SU-DHL-6 (cell line): ENCODE data around the gene BLNK.

Experiments
- H2AFZ ChIP-seq: fragments of 200-600 bp; sonication (generic); 2 replicates; pipeline ENCODE4 v1.6.1; 2014; ENCODE audit warnings: low read depth, mild to moderate bottlenecking, moderate library complexity, mixed read lengths, antibody characterized with exemption, low read length; ENCODE audit not compliant: severe bottlenecking
- H3F3A ChIP-seq: fragments of 200-600 bp; shearing (Covaris generic); 2 replicates; pipeline ENCODE4 v1.6.0; 2016; ENCODE audit warnings: antibody characterized with exemption, mild to moderate bottlenecking; ENCODE audit not compliant: insufficient read depth
- H3K27ac ChIP-seq: fragments of 200-600 bp; sonication (generic); 2 replicates; pipeline ENCODE4 v1.5.1; 2016; ENCODE audit warnings: low read depth, mild to moderate bottlenecking, low read length, moderate library complexity, mixed read lengths
- H3K27me3 ChIP-seq: fragments of 200-600 bp; sonication (generic), shearing (Covaris generic); 2 replicates; pipeline ENCODE4 v1.6.0; 2014; ENCODE audit warnings: mild to moderate bottlenecking, low read length
- H3K36me3 ChIP-seq: fragments of 200-600 bp; sonication (generic); 2 replicates; pipeline ENCODE4 v1.6.1; 2014; ENCODE audit warnings: mild to moderate bottlenecking, low read length, mixed read lengths
- H3K4me2 ChIP-seq: fragments of 300-600, 200-600 bp; shearing (Covaris generic), sonication (generic); 2 replicates; pipeline ENCODE4 v1.6.0; 2014; ENCODE audit warnings: low read length, low read depth, mild to moderate bottlenecking; ENCODE audit not compliant: poor library complexity, severe bottlenecking
- H3K4me3 ChIP-seq: fragments of 200-600 bp; sonication (generic); 2 replicates; pipeline ENCODE4 v1.5.1; 2014; ENCODE audit warnings: antibody characterized with exemption, low read length, mild to moderate bottlenecking, mixed read lengths; ENCODE audit not compliant: insufficient read depth, poor library complexity, severe bottlenecking
- H3K79me2 ChIP-seq: fragments of 200-600 bp; sonication (generic); 2 replicates; pipeline ENCODE4 v1.6.1; 2014; ENCODE audit warnings: mild to moderate bottlenecking, low read length, moderate library complexity; ENCODE audit not compliant: insufficient read depth
- H3K9ac ChIP-seq: fragments of 200-600 bp; sonication (generic); 2 replicates; pipeline ENCODE4 v1.7.0; 2014; ENCODE audit warnings: mild to moderate bottlenecking, low read length
- H3K9me2 ChIP-seq: fragments of 200-600 bp; sonication (generic); replicated peaks from 2 replicates; pipeline ENCODE4 v1.6.1; 2014; ENCODE audit warnings: low read length; ENCODE audit not compliant: insufficient read depth
- H3K9me3 ChIP-seq: fragments of 200-600 bp; sonication (generic); 2 replicates; pipeline ENCODE4 v1.6.1; 2014; ENCODE audit warnings: low read length, mixed read lengths; ENCODE audit not compliant: insufficient read depth
- H4K20me1 ChIP-seq: fragments of 200-600 bp; sonication (generic); 2 replicates; pipeline ENCODE4 v1.6.1; 2014; ENCODE audit warnings: low read depth, mild to moderate bottlenecking, antibody characterized with exemption, low read length, moderate library complexity, mixed read lengths
- EZH2phosphoT487 ChIP-seq: fragments of 200-600 bp; sonication (generic), shearing (Covaris generic); conservative IDR thresholded peaks from 2 replicates; pipeline ENCODE4 v1.6.1; 2018; ENCODE audit warnings: mild to moderate bottlenecking, antibody characterized with exemption, low read length, moderate library complexity, mixed read lengths
- TF ChIP-seq, protein P1 (sequence below): fragments of 200-600 bp; sonication (generic); IDR thresholded peaks from one replicate; pipeline ENCODE4 v1.5.1; 2017; ENCODE audit warnings: antibody characterized with exemption, mild to moderate bottlenecking, low read length, moderate library complexity; ENCODE audit not compliant: insufficient read depth, poor library complexity, severe bottlenecking

Gene BLNK

DNA sequence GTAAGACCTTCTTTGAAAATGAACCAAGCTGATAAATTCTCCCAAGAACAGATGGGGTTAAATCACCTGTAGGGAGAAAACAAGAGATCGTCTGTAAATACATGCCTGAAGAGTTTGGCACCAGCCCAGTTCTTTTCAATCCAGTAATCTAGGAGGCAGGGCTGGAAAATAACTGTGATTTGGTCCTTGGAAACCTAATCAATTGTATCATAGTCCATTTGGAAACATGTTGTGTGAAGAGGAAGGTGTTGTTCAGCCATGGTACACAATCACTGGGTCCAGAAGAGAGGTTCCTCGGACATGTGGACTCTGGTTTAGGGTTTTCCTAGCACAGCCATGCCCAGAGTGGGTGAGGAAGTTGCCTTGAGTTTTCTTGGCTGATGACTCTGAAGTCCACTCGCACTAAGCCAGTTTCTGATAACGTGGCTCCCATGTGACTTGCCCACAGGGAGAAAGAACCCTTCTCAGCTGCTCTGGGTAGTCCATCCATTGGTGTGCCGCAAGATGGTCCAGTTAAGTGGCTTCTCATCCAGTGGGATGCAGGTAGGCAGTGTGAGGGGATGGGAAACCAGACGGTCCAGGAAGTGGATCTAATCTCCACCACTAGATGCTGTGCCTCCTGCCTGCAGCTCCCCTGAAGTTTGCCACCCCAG is 5.1 kb downstream of the BLNK start:
- Histone ChIP-seq H3K4me3 (no peak overlapping the region), H3K9me2 (no peaks in the 10 kb centered on the region), H3K9ac (no peak overlapping the region), H3K79me2 (peaks cover 100% of the 10 kb centered on the region), H3K27me3 (no peaks in the 10 kb centered on the region), H3K36me3 (peaks cover 36% of the 10 kb centered on the region), H3K27ac (no peak overlapping the region), H3K9me3 (no peaks in the 10 kb centered on the region), H3F3A (peaks cover 5% of the 10 kb centered on the region; the same call in 1 of the 2 replicates), H4K20me1 (peaks cover 19% of the 10 kb centered on the region; the same call in 1 of the 2 replicates), H2AFZ (no peak overlapping the region), H3K4me2 (peak overlapping the region; percentile 98)
- no peak for TF ChIP-seq EZH2phosphoT487
- TF ChIP-seq, protein P1, sequence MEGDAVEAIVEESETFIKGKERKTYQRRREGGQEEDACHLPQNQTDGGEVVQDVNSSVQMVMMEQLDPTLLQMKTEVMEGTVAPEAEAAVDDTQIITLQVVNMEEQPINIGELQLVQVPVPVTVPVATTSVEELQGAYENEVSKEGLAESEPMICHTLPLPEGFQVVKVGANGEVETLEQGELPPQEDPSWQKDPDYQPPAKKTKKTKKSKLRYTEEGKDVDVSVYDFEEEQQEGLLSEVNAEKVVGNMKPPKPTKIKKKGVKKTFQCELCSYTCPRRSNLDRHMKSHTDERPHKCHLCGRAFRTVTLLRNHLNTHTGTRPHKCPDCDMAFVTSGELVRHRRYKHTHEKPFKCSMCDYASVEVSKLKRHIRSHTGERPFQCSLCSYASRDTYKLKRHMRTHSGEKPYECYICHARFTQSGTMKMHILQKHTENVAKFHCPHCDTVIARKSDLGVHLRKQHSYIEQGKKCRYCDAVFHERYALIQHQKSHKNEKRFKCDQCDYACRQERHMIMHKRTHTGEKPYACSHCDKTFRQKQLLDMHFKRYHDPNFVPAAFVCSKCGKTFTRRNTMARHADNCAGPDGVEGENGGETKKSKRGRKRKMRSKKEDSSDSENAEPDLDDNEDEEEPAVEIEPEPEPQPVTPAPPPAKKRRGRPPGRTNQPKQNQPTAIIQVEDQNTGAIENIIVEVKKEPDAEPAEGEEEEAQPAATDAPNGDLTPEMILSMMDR: no peak

DNA sequence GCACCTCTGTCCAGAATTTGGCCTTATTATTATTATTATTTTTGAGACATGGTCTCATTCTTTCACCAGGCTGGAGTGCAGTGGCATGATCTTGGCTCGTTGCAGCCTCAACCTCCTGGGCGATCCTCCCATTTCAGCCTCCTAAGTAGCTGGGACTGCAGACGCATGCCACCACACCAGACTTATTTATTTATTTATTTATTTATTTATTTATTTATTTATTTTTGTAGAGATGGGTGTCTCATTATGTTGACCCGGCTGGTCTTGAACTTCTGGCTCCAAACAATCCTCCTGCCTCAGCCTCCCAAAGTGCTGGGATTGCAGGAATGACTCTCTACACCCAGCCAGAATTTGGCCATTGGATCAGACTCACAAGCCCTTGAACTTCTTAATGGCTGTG is 6.4 kb downstream of the BLNK start:
- peak overlapping the region; percentile 98 for H3K4me2 ChIP-seq
- H3K27ac ChIP-seq: no peak overlapping the region
- H3K4me3 ChIP-seq: no peak overlapping the region
- TF ChIP-seq EZH2phosphoT487: no peak
- TF ChIP-seq, protein P1: no peak
- H3F3A ChIP-seq: peaks cover 5% of the 10 kb centered on the region; the same call in 1 of the 2 replicates
- no peaks in the 10 kb centered on the region for H3K27me3 ChIP-seq
- no peaks in the 10 kb centered on the region for H3K9me3 ChIP-seq
- peaks cover 100% of the 10 kb centered on the region for H3K79me2 ChIP-seq
- H3K9me2 ChIP-seq: no peaks in the 10 kb centered on the region
- peaks cover 37% of the 10 kb centered on the region for H3K36me3 ChIP-seq
- H3K9ac ChIP-seq: no peak overlapping the region
- no peak overlapping the region for H2AFZ ChIP-seq
- peaks cover 19% of the 10 kb centered on the region; the same call in 1 of the 2 replicates for H4K20me1 ChIP-seq

DNA sequence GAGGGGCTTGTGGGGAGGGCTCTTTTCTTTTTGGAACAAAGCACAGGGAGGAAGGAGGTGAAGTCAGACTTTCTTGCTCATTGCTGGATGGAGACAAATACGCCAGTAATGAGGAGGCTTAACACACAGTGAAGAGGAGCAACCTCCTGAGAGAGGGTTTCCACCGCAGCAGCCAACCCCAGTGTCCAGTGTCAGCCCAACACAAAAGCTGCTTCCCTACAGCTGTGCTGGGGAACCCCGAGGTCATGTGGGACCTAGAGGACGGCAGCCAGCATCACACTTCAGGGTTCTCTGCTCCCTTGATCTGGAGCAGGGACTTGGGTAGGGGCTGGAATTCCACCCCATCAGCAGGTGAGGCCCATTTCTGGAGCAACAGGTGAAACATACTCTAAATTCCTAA is 7.7 kb downstream of the BLNK start:
- TF ChIP-seq, protein P1: no peak
- H3K27ac ChIP-seq: peak overlapping the region; percentile 27; the same call in 1 of the 2 replicates
- H3K79me2 ChIP-seq: peaks cover 100% of the 10 kb centered on the region
- H2AFZ ChIP-seq: no peak overlapping the region
- peak overlapping the region; percentile 9; the same call in 1 of the 2 replicates for H3K9ac ChIP-seq
- H3K9me2 ChIP-seq: no peaks in the 10 kb centered on the region
- H3K4me2 ChIP-seq: peak overlapping the region; percentile 35
- peaks cover 30% of the 10 kb centered on the region for H3K36me3 ChIP-seq
- H3K9me3 ChIP-seq: no peaks in the 10 kb centered on the region
- peaks cover 5% of the 10 kb centered on the region; the same call in 1 of the 2 replicates for H3F3A ChIP-seq
- no peaks in the 10 kb centered on the region for H3K27me3 ChIP-seq
- H4K20me1 ChIP-seq: peaks cover 18% of the 10 kb centered on the region; the same call in 1 of the 2 replicates
- no peak overlapping the region for H3K4me3 ChIP-seq
